ENCODE measurements around the gene DNAJB14.

- TF ChIP-seq, protein P1, sequence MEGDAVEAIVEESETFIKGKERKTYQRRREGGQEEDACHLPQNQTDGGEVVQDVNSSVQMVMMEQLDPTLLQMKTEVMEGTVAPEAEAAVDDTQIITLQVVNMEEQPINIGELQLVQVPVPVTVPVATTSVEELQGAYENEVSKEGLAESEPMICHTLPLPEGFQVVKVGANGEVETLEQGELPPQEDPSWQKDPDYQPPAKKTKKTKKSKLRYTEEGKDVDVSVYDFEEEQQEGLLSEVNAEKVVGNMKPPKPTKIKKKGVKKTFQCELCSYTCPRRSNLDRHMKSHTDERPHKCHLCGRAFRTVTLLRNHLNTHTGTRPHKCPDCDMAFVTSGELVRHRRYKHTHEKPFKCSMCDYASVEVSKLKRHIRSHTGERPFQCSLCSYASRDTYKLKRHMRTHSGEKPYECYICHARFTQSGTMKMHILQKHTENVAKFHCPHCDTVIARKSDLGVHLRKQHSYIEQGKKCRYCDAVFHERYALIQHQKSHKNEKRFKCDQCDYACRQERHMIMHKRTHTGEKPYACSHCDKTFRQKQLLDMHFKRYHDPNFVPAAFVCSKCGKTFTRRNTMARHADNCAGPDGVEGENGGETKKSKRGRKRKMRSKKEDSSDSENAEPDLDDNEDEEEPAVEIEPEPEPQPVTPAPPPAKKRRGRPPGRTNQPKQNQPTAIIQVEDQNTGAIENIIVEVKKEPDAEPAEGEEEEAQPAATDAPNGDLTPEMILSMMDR (IDR thresholded peaks at IDR 0.05), result no peak
- no peak for TF ChIP-seq EP300 (IDR thresholded peaks at IDR 0.05; ENCODE audit: low read depth)
Measured at GRCh38 chr4:99971453-99972111, 25.2 kb upstream of the DNAJB14 start.
